Transverse colon (tissue), 4 donors: ENCODE results near the gene MAPKAP1.

ENCODE experiments used
- CTCF ChIP-seq, 5 experiments: fragments of 200-600 bp in 3 of 5; fragments of 450-650 bp in 2 of 5; sonication (generic) in 3 of 5; IDR thresholded peaks; 1 replicate in 2 of 5; 2 replicates in 3 of 5; pipeline ENCODE4 v1.5.1; 2016 to 2017; ENCODE audit warnings: antibody characterized with exemption in 5 of 5, inconsistent platforms in 3 of 5, mild to moderate bottlenecking in 2 of 5, moderate library complexity in 1 of 5
- POLR2A ChIP-seq: fragments of 450-650 bp; IDR thresholded peaks from one replicate; pipeline ENCODE4 v1.6.1; 2016; ENCODE audit warnings: antibody characterized with exemption, mild to moderate bottlenecking, moderate library complexity
- POLR2AphosphoS5 ChIP-seq, 3 donors: sonication (generic); formaldehyde crosslinking; IDR thresholded peaks; one replicate each; pipeline ENCODE4 v1.6.1; 2016; ENCODE audit warnings: antibody characterized with exemption in 3 of 3

GRCh38 chr9:125586172-125586511 lies 120.9 kb downstream of the MAPKAP1 start:
- TF ChIP-seq CTCF (IDR thresholded peaks at IDR 0.05) (no peak), POLR2AphosphoS5 (IDR thresholded peaks at IDR 0.05) (no peak), POLR2A (no peak)
